HG02852 (cell line): ENCODE results near the gene ZNF697.
A peak's percentile ranks its signal among the peaks of the same experiment; 100 is the strongest.
"Not testable (repeated sequence)": the region's sequence is repeated elsewhere in the genome, so short reads cannot be mapped to it uniquely, and the experiment has no call there.

Experiments
- ATAC-seq: cut with Tn5 transposase; IDR thresholded peaks from one replicate; pipeline ENCODE4 v1.9.1; 2021; ENCODE audit warnings: mild to moderate bottlenecking, moderate library complexity; ENCODE audit not compliant: unreplicated experiment

ZNF697 gene

DNA sequence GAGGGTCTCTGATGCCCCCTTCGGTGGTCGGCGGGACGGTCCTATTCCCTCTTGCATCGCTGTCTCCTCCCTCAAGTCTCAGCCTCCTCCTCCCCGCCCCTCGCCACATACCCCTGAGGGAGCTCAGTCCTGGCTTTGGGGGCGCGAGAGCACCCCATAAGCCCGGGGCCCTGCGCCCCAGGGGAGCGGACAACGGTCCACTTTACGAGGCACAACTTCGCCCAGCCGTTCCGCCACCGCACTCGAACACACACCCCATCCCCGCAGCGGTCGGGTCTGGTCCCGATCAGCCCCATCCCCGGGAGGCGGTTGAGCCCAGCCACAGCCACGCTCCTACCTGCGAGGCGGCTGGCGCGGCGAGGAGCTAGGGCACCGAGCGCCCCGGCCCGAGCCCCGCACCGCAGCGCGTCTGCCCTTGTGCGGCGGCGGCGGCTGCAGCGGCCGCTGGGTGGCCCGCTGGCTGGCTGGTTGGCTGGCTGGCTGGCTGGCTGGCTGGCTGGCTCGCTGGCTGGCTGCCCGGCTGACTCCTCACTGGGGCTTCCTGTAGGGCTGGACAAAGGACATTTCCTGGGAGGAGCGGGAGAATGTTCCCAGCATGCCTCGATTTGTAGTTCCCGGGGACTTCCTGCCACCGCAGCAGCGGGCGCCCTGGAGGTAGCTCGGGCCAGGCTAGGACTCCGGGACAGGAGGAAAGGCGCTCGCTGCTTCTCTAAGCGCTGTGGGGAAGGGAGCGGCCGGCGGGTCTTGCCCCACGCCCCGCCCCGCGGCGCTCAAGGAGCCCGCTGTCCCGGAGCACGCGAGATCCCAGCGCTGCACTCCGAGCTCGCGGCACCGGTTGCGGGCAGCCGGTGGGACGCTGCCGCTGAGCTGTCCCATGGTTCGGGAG lies at the start of gene ZNF697:
TSS of gene ZNF697 (minus strand) at position 533 of the 886 bp plus-strand sequence. CDS start 22,166 bp downstream, outside the sequence.
- peak; percentile 76 for ATAC-seq

- ATAC-seq = no peak
Observed at GRCh38 chr1:119697598-119697997, 49.5 kb upstream of the ZNF697 start.

- ATAC-seq = not testable (repeated sequence)
Observed at GRCh38 chr1:119696863-119697262, 48.8 kb upstream of the ZNF697 start.

DNA sequence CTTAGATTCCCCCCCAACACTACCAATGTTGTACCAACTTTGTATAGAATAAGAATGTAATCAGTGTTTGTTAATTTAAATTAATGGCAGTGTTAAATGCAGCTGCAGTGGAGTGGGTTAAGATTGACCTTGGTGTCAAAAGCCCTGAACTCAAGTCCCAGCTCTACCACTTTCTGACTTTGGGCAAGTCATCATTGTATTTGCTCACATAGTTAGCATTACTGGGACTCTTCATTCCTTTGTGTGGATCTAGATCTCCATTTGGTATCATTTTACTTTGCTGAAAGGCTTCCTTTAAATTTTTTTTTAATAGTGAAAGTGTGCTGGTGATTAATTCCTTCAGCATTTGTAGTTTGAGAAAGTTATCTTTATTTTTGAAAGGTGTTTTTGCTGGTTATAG lies 41.4 kb upstream of the ZNF697 start:
- no peak for ATAC-seq

GRCh38 chr1:119688810-119689209 lies 40.7 kb upstream of the ZNF697 start:
- no peak for ATAC-seq

DNA sequence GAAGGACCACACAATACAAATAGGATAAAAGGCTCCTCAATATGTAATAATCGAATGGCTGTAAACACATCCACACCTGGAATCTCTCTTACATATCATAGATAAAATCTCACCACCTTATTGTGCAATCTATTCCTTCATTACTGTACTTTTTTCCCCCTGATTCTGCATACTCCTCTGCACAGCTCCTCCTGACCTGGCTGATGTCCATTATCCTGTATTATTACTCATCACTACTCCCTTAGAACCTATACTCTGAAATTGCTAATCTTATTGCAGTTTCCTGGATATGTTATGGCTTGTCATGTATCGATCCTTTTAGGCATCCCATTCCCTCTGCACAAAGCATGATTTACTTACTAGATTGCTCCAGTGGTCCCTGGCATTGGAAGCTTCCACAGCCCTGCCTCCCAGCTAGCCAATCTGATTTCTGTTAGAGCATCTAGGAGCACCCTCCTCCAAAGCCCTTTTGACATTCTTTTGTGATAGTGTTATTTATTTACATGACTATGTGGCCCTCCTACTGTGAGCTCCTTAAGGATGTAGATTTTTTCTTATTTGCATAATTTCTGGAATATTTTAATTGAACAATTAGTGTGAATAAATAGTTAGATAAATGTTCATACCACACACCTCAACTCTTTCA lies 39.5 kb upstream of the ZNF697 start:
- no peak for ATAC-seq

DNA sequence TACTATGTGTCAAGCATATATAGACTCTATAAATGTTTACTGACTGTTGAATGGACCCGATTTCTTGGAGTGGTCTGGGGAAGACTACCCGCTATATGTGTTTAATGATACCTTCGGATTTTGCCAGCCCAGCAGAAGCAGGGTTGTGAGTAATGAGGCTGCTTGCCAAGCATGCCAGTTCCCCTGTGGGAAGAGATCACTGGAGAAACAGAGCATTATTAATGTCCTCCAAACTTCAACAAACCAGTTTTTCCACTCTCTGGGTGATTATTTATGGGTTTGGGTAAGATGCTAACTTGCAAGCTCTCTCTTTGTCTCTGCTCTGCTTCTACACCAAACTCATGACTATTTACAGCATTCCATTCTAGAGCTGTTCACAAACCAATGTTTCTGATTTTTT lies 38.6 kb upstream of the ZNF697 start:
- ATAC-seq = no peak

DNA sequence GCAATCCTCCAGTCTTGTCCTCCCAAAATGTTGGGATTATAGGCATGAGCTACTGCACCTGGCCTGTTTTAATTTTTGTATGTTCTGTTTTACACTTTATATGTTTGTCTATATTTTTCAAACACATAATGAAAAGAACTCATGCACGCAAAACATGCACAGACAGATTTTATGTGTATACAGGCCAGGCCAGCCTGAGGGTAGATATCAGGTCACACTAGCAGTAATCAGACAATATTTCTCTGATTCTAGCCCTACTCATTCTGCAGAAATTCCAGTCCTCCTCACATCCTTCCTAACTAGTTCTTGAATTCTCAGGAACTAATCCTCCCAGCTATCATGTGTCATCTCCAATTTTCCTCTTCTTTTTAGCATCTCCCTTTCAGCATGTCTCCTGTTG lies 35.8 kb upstream of the ZNF697 start:
- ATAC-seq = no peak

DNA sequence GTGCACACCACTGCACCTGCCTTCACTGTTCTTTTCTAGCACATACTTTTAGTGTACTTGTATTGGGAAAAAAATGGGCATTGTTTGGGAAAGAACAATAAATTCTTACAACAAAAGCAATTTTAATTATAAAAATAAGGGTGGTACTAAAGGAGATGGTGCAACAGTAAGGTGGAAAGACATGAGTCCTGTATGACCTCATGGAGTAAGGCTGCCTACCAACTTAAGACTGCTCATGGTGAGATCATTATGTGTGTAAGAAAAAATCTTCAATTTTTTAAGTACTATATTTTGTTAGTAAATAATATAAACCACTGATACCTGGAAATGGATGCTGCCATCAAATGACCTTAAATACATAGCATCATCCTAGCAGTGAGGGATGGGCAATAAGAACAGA lies 34.1 kb upstream of the ZNF697 start:
- ATAC-seq = no peak

DNA sequence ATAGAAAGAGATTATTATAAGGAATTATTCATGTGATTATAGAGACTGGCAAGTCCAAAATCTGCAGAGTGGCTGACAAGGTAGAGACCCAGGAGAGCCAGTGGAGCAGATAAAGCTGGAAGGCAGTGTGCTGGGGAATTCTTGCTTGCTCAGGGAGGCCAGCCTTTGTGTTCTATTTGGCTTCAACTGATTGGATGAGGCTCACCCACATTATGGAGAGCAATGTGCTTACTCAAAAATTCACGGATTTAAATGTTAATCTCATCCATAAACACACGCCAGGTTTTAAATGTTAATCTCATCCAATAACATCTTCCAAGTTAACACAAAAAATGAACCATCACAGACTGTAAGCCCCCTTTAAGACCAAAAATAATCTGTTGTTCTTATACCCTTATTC lies 33.5 kb upstream of the ZNF697 start:
- no peak for ATAC-seq

DNA sequence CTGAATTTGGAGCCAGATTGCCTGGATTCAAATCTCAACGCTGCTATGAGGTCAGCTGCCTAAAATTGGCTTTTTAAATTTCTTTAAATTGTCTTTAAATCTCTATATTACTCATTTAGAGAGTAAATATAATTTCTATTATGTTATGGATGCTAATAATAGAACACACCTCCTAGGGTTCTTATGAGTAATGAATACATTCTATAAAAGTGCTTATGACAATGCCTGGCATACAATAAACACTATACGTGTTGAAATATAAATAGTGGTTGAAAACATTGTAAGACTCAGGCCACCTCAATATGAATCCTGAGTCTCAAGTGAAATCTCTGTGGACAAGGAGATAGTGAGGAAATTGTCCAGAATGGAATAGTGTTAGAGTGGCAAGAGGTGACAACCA lies 32.7 kb upstream of the ZNF697 start:
- ATAC-seq = no peak

- no peak for ATAC-seq
Observed at GRCh38 chr1:119680193-119680592, 32.1 kb upstream of the ZNF697 start.

DNA sequence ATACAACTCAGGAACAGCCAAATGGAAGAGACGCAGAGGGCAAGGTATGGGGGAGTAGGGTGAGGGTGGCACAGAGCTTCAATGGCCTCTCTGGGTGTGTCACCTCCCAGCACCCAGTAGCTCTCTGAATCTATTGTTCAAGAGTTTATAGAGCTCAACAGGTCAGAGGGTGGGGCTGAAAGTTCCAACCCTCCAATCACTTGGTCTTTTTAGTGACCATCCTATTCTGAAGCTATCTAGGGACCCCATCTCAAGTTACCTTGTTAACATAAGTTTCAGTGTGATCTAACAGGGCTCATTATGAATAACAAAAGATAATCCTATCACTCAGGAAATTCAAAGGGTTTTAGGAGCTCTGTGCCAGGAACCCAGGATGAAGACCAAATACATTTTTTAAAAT lies 31.2 kb upstream of the ZNF697 start:
- no peak for ATAC-seq

- no peak for ATAC-seq
Observed at GRCh38 chr1:119676571-119677206, 28.6 kb upstream of the ZNF697 start.

DNA sequence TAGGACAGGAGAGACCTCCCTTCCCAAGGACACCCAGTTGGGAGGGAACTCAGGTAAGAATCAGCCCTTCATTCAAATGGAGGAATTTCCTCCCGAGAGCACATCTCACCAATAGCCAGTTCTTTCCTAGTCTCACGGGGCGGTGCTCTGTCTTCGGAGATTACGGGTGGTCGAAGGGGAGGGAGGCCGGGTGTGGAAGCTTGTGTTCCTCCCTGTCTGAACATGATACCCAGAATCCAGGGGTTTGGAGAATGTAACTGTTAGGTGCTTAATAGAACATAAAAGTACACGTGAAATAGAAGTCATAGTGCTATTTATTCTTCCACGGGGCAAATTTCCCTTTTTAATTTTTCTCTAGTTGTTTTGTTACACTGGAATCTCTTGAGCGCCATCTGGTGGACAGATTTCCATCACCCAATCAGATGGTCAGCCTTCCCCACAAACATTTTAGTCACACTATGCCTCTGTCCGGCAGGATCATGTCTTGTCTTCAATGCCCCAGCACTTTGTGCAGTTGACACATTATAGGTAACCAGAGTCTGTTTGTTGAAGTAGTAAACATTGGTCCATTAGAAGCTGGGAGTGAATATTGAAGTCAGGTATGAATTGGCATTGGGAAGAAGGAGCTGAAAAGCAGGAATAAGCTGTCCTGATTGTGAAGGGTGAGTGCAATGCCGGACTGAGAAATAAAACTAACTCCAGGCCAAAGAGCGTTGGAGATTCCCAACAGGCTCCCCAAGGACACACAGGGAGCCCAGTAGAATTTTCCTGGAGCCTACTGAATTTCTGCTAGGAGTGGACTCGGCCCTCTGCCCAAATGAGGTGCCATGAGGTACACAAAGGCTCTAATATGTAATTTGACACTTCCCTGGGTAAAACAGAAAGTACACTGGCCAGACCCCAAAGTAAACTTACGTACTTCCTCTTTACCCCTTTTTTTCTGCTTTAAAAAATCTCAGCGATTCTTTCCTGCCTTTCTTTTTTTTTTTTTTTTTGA lies 27.6 kb upstream of the ZNF697 start:
- peak; percentile 57 for ATAC-seq

DNA sequence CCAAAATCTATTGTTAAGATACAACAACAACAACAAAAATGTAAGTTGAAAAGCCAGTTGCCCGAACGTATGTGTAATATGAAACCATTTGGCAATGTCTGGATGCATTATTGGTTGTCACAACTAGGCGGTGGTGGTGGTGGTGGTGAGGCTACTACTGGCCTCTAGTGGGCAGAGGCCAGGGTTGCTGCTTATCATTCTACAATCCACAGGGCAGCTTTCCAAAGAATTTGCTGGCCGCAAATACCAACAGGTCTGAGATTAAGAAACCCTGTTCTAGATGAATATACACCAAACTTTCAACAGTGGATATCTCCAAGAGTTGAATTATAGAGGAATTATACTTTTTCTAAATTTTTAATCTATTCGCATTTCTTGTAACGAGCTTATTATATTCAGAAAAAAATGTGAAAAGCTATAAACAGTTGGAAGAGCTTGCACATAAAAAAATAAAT lies 26.8 kb upstream of the ZNF697 start:
- ATAC-seq = no peak

GRCh38 chr1:119674111-119674526 lies 26.1 kb upstream of the ZNF697 start:
- ATAC-seq = no peak

DNA sequence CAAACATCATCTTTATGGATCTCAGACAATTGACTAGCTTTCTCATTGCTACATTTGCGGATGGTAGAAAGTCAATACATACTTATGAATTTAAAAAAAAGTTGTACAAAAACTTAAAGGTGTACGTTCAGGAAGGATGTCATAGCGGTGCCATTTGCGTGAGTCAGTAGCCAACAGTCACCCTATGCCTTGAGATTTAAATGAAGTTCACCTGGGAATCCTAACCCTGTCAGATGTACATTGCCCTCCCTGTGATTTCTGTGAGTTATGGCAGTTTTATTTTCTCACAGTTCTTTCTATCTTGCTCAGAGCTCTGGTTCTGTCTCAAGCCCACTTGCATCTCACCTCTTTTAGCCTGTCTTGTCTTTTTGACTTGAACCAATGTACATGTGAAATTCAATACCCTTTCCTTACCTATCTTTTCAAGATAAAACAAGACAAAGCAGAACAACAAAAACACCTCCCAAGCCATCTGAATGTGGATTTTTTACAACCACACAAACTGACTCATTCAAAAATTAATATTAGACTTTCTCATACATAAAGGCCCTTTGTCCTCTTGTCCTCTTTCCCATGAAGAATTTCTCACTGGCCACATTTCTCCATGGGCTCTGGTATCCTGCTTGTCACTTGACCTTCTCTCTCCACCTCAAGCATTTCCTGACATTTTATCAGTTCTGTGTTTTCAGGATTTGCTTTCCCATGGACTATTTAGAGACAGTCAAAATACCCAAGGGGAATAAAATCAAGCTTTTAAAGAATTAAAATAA lies 25.3 kb upstream of the ZNF697 start:
- no peak for ATAC-seq

DNA sequence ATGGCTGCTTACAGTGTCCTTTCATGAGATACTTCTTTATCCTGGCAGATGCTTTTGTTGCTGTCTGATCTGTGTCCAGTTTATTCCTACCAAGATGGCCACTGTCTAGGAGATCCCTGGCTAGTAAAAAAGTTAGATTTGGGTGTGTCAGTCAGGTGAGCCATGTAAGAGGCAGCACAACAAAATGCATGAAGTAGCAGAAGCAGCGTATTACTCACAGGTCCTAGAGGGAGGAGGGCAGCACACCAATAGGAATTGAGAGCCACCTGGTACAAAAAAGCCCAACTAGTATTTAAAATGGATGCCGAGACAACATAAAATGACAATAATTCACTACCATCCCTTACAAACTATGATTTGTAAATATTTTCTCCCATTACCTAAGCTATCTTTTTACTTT lies 22.8 kb upstream of the ZNF697 start:
- ATAC-seq = no peak

- no peak for ATAC-seq
Observed at GRCh38 chr1:119667173-119667572, 19.1 kb upstream of the ZNF697 start.
